CD4-positive, alpha-beta T cell treated with Interleukin-17A for 1 hour (primary cell): ENCODE measurements around the gene TNRC6C.

Experiments used
- DNase-seq: peaks from one replicate; pipeline ENCODE4 v3.0.0-alpha.2; 2020

Gene TNRC6C

DNA sequence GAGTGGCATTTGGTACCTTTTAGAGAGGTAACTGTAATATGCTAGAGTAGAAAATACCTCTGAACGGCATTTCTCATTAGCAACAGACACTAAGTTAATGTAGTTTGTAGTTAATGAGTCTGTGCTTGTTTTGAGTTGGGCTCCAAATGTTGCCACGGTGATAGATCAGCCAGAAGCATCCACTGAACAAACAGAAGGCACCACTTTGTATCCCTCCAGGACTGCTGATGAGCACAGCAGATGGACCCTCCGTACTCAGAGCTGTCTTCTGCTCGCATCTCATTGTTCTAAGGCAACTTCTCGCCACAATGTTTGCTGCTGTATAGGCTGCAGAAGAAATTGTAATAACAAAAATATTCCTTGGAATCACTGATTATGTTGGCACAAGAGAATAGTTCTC is 56.1 kb downstream of the TNRC6C start:
- no peak for DNase-seq

DNA sequence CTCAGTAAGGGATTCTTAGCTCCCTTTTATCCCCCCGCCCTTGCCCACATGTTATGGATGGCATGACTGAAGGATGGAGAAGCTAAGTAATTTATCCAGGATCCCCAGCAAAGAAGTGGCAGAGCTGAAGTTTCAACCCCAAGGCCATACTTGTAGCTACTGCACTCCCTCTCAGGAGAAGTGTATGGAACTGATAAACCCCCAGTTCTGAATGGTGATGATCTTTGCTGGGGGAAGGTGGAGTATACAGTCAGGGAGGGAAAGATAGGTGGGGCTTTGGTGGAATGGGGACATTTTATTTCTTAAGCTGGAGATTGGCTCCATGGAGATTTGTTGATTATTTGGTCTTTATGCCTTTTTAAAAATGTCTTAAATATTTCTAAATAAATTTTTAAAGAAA is 58.3 kb downstream of the TNRC6C start:
- no peak for DNase-seq

- DNase-seq = peak; percentile 43
Measured at GRCh38 chr17:78019367-78019975, 61.0 kb downstream of the TNRC6C start.

GRCh38 chr17:78019976-78020716 is 61.6 kb downstream of the TNRC6C start:
- DNase-seq = peak; percentile 26

GRCh38 chr17:78020717-78021108 is 62.2 kb downstream of the TNRC6C start:
- DNase-seq = no peak

DNA sequence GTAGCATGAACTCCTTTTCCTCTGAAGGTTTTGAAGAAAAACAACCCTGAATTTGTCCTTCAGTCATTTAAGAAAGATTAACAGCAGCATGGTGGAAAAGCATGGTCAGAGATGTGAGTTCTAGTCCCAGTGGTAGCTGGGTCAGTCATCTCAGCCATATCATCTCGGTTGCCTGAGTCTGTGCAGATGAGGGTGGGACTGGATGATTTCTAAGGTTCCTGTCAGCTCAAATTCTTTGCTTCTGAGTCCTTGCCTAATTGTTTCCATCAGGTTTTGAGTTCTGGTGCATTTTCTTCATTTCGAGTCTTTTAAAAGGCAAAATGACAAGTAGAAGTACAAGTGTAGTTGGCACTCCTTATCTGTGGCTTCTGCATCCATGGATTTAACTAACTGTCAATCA is 63.9 kb downstream of the TNRC6C start:
- DNase-seq = no peak

DNA sequence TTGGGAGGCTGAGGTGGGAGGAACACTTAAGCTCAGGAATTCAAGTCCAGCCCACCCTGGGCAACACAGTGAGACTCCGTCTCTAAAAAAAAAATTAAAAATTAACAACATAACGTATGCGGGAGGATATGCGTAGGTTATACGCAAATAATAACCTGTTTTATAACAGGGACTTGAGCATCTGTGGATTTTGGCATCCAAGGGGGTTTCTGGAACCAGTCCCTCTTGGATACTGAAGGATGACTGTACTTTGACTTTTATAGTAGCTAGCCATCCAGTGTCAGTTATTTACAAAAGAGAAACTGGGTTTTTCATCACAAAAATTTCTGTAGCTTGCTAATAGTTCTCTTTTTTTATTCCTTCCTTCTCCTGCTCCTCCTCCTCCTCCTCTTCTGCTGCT is 64.5 kb downstream of the TNRC6C start:
- no peak for DNase-seq

DNA sequence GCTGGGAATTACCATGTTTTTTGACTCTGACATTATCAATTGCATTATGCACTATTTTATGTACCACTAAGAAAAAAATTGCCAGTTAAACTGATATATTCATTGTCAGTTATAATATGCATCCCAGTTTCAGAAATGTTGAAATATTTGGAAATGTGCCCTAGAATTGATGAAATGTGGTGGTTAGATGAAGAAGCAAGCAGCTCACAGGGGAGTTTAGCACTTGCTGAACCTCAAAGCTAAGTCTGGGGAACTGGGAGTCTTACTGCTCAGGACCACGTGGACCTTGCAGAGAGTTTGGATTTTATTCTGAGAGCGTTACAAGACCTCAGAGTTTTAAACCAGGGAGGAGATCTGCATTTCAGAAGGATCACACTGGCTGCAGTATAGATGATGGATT is 67.9 kb downstream of the TNRC6C start:
- no peak for DNase-seq

DNA sequence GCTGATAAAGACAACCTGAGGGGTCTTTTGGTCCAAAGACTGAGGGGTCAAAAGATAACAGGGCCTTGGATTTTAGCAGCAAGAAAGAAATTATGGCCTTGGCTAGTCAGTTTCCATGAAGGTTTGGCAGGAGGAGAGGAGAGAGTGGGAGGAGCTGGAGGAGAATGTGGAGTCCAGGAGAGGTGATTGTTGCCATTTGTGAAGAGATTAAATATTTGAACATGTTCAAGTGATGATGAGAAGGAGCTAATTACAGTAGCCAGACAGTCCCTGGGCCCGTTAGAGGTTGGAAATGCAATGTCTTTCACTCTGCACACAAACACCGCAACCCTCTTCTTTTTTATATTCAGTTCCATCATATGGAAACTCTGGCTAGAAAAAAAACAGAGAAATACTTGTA is 68.6 kb downstream of the TNRC6C start:
- DNase-seq = no peak

DNA sequence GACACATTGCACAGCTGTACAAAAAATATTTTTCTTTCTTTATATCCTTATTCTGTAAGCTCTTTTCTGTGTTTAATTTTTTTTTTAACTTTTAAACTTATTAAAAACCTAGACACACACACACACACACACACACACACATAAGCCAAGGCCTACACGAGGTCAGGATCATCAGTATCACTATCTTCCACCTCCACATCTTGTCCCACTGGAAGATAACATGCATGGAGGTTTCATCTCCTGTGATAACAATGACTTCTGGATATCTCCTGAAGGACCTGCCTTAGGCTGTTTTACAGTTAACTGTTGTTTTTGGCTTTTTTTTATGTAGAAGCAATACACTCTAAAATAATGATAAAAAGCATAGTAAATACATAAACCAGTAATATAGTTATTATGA is 71.2 kb downstream of the TNRC6C start:
- no peak for DNase-seq

GRCh38 chr17:78031435-78031834 is 72.9 kb downstream of the TNRC6C start:
- no peak for DNase-seq

DNA sequence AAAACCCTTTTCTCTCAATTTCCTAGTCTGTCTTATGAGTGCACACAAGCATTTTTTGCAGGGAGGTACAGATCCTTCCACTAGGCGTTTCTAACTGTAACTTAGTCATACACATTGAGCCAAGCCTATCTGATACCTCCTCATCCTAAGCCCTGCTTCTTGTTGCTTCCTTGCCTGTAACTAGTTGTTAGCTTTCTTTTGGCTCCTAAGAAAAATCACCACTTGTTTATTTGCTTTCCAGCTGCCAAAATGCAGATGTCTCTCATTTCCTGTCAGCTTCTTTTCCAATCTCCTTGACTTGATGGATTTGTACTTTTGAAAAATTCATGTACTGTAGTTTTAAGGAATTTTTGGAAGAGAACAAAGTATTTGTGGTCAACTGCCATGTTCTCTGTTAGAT is 73.7 kb downstream of the TNRC6C start:
- no peak for DNase-seq

GRCh38 chr17:78034429-78035091 is 76.1 kb downstream of the TNRC6C start:
- no peak for DNase-seq

DNA sequence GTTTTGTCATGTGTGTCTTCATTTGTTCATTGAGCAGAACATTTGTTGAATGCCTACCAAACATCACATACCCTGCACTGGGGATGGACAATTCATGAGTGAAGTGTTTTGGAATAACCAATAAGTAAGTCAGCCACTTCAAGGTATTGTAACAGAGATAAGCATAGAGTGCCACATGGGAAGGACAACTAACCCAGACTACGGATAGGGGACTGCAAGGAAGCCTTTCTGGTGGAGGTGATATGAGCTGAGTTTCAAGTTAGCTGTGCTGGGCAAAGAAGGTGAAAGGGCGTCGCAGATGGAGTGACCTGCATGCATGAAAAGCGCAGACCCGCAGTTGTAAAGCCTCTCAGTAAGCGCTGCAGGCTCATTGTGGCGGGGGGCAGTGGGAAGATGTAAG is 78.8 kb downstream of the TNRC6C start:
- DNase-seq = no peak

DNA sequence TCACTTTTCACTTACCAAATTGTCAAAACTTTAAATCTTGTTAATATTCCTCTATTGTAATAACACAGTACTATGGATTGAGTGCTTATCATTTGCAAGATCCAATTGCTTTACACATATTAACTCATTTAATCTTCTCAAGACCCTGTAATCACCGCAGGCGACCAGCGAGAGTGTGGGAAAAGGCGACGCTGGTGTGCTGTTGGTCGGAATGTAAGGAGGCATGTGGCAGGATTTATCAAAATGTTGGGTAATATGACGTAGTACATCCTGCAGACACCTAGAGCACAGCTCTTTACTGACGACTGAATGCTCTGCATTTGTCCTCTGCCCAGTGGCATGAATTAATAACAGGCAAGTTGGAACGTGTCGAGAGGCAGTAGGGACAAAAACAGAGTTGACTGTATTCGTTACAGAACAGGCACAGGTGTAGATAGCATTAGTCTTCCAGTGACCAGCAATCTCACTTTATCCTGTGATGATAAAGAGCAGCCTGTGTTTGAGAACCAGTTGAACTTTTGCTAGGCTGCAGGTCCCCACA is 80.3 kb downstream of the TNRC6C start:
- DNase-seq = no peak

- no peak for DNase-seq
Measured at GRCh38 chr17:78039581-78039980, 81.1 kb downstream of the TNRC6C start.

- DNase-seq = peak; percentile 23
Measured at GRCh38 chr17:78040440-78041385, 82.2 kb downstream of the TNRC6C start.

GRCh38 chr17:78041386-78042179 is 83.1 kb downstream of the TNRC6C start:
- no peak for DNase-seq

- DNase-seq = no peak
Measured at GRCh38 chr17:78042542-78042941, 84.0 kb downstream of the TNRC6C start.

DNA sequence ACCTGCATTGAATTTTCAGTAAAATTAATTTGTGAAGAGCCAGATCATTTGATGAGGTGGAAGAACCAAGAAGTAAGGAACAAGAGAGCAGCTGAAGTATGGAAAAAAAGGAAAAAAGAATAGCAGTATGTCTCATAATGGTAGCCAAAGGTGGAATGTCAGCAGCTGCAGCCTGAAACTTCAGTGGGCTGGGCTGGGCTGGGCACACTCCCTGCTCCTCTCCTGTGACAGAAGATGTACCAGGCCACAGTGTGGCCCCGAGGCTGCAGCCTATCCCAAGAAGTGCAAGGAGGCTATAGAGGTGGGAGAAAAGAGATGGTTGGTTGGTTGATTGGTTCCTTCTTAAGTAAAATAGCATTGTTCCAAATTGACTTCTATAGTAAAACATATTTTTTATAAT is 84.5 kb downstream of the TNRC6C start:
- no peak for DNase-seq

DNA sequence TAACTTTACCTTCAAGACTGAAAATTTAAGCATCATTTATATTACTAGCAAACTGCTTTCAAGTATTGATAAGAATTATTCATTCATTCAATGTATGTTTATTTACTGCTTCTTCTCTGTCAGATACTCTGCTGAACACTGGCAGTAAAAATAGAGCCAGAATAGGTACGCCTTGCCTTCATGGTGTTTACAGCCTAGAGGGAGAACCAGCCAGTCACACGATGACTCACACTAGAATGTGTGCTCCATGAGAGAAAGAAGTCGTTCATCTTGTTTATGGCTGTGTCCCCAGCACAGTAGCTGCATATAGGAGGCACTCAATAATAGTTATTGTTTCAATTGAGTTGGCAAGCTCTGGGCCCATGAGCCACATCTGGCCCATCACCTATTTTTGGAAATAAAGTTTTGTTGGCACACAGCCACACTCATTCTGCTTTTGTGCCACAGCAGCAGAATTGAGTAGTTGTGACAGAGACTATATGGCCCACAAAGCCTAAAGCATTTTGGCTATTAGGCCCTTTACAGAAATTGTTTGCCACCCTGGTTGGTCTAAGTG is 85.9 kb downstream of the TNRC6C start:
- no peak for DNase-seq

DNA sequence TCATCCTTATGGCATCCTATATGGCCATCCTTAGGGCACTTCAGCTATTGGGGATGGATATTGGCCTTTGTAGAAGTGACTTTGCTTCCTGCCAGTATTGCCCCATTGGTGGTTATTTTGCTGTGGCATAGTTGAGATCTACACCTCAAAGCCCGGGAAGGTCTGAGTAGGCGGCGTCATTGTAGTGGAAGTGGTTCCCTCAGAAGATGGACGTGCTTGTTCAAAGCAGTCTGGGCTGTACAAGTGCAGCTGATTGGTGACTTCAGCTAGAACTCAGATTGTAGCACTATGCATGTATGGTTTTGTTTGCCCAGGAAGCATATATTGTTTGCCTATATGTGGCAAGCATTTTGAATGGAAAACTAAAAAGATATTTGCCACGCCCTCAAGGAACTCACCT is 86.8 kb downstream of the TNRC6C start:
- DNase-seq = no peak
